ENCODE data around the gene CD58.
A peak's percentile ranks its signal among the peaks of the same experiment; 100 is the strongest.

CD58 gene

GRCh38 chr1:116538544-116538943 is 32.3 kb downstream of the CD58 start:
- DNase-seq: no peak

- DNase-seq: no peak
Observed at GRCh38 chr1:116537898-116538297, 32.9 kb downstream of the CD58 start.

GRCh38 chr1:116537040-116537831 is 33.6 kb downstream of the CD58 start:
- no peak for DNase-seq

- DNase-seq: peak; percentile 47
Observed at GRCh38 chr1:116534014-116534739, 36.6 kb downstream of the CD58 start.

- no peak for DNase-seq
Observed at GRCh38 chr1:116533429-116533820, 37.4 kb downstream of the CD58 start.

- no peak for DNase-seq
Observed at GRCh38 chr1:116532671-116533428, 38.0 kb downstream of the CD58 start.

- DNase-seq: no peak
Observed at GRCh38 chr1:116531917-116532316, 38.9 kb downstream of the CD58 start.

- no peak for DNase-seq
Observed at GRCh38 chr1:116529681-116530080, 41.1 kb downstream of the CD58 start.

GRCh38 chr1:116529199-116529631 is 41.6 kb downstream of the CD58 start:
- DNase-seq: no peak

GRCh38 chr1:116528329-116529083 is 42.3 kb downstream of the CD58 start:
- no peak for DNase-seq

- no peak for DNase-seq
Observed at GRCh38 chr1:116525440-116525839, 45.4 kb downstream of the CD58 start.

- no peak for DNase-seq
Observed at GRCh38 chr1:116521186-116521585, 49.6 kb downstream of the CD58 start.

- DNase-seq: no peak
Observed at GRCh38 chr1:116518400-116518799, 52.4 kb downstream of the CD58 start.

- DNase-seq: no peak
Observed at GRCh38 chr1:116516631-116517030, 54.2 kb downstream of the CD58 start.

GRCh38 chr1:116515702-116516101 is 55.1 kb downstream of the CD58 start:
- DNase-seq: no peak

- DNase-seq: no peak
Observed at GRCh38 chr1:116514708-116515525, 55.9 kb downstream of the CD58 start.

GRCh38 chr1:116513956-116514355 is 56.9 kb downstream of the CD58 start:
- DNase-seq: no peak

- DNase-seq: no peak
Observed at GRCh38 chr1:116511459-116512019, 59.3 kb downstream of the CD58 start.

GRCh38 chr1:116510361-116510760 is 60.5 kb downstream of the CD58 start:
- DNase-seq: no peak

GRCh38 chr1:116508984-116509980 is 61.5 kb downstream of the CD58 start:
- no peak for DNase-seq

Measured in eye (tissue), 1 donor.